GM08714 (cell line): ENCODE measurements around the gene CST1.

Source experiments
- H3K4me3 ChIP-seq: fragments of 200-500 bp; sonication (Bioruptor generic); 2 replicates; pipeline ENCODE4 v1.5.1; 2014; ENCODE audit warnings: mild to moderate bottlenecking, low read length, inconsistent platforms
- ZNF274 ChIP-seq: IDR thresholded peaks from 2 replicates; pipeline ENCODE4 v1.6.1; 2012; ENCODE audit warnings: mild to moderate bottlenecking, low read depth, low read length

Gene CST1

GRCh38 chr20:23697947-23698346, 52.8 kb downstream of the CST1 start:
- no peak overlapping the region for H3K4me3 ChIP-seq
- no peak for TF ChIP-seq ZNF274
